T-helper 17 cell (primary cell): ENCODE data around the gene ROR2. TPM values are rescaled to one million over a fixed set of nuclear protein-coding genes. Genes with fewer than 3 reads are reported as not detected.
"Not testable (repeated sequence)": the region's sequence is repeated elsewhere in the genome, so short reads cannot be mapped to it uniquely, and the experiment has no call there.

ENCODE experiments used
- ATAC-seq: fragments of 150-1000 bp; cut with Tn5 transposase; 2 replicates; pipeline ENCODE4 v1.10.0; 2021; ENCODE audit warnings: mild to moderate bottlenecking, moderate library complexity
- DNase-seq, 3 donors: peaks; one replicate each; pipeline versions ENCODE4 v3.0.0 to v3.0.0-alpha.2; 2020 to 2021
- H3K9me3 ChIP-seq: one replicate; pipeline ENCODE4 v1.7.0; 2013; ENCODE audit warnings: low read length, mild to moderate bottlenecking; ENCODE audit not compliant: control insufficient read depth, poor library complexity, severe bottlenecking
- H3K27ac Mint-ChIP-seq: one replicate; pipeline ENCODE4 v1.8.0; 2022; ENCODE audit warnings: mild to moderate bottlenecking, moderate library complexity, mixed read lengths
- H3K27me3 Mint-ChIP-seq: one replicate; pipeline ENCODE4 v1.8.0; 2022; ENCODE audit warnings: mixed read lengths
- H3K36me3 Mint-ChIP-seq: one replicate; pipeline ENCODE4 v1.8.0; 2022; ENCODE audit warnings: low read depth, mixed read lengths
- H3K4me1 Mint-ChIP-seq: one replicate; pipeline ENCODE4 v1.8.0; 2022; ENCODE audit warnings: mild to moderate bottlenecking, mixed read lengths
- H3K4me3 Mint-ChIP-seq: one replicate; pipeline ENCODE4 v1.8.0; 2022; ENCODE audit warnings: mild to moderate bottlenecking, moderate library complexity, mixed read lengths
- total RNA-seq, 4 donors: library from RNA in 2 of 4; stranded (reverse) in 2 of 4; gene quantifications; one replicate each; pipeline ENCODE4 v1.2.3 and lab custom pipeline; 2022 to 2026

ROR2 gene
- total RNA-seq, 2 donors from 2014 or later: 0.22 to 0.37 TPM

DNA sequence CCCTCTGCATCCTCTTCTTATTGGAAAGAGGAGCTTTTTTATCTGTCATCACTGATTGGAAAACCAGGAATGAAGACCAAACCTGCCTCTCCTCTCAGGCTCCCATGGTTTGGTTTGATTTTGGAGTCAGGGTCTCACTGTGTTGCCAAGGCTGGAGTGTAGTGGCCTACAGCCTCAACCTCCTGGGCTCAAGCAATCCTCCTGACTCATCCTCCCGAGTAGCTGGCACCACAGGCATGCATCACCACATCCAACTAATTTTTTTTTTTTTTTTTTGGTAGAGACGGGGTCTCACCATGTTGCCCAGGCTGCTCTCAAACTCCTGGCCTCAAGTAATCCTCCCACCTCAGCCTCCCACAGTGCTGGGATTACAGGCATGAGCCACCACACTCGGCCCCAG lies 40.8 kb downstream of the ROR2 start:
- H3K4me1 Mint-ChIP-seq: peaks cover 11% of the 10 kb centered on the region
- not testable (repeated sequence) for H3K9me3 ChIP-seq, H3K27me3 Mint-ChIP-seq, ATAC-seq, H3K4me3 Mint-ChIP-seq, H3K27ac Mint-ChIP-seq, H3K36me3 Mint-ChIP-seq, DNase-seq

DNA sequence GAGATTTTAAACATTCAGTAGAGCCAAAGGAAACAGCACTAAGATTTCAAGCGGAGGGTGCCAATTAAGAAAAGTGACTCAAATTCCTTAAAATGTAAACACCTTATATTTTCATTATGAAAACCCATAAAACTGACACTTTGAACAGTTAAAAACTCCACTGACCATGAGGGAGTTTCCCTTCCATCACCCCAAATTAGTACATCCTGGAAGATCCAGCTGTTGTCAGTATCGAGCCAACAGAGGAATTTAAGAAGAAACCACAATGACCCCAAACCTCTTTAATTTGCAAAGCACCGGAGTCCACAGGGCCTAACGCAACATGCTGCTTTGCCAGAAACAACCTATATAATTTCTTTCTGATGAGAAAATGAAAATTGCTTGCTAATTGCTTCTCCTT lies 41.3 kb downstream of the ROR2 start:
- ATAC-seq (no peak), DNase-seq (no peak)
- no peak overlapping the region for H3K27ac Mint-ChIP-seq
- H3K36me3 Mint-ChIP-seq: no peaks in the 10 kb centered on the region
- no peaks in the 10 kb centered on the region for H3K27me3 Mint-ChIP-seq
- H3K4me1 Mint-ChIP-seq: peaks cover 11% of the 10 kb centered on the region
- H3K9me3 ChIP-seq: no peaks in the 10 kb centered on the region
- H3K4me3 Mint-ChIP-seq: no peak overlapping the region

DNA sequence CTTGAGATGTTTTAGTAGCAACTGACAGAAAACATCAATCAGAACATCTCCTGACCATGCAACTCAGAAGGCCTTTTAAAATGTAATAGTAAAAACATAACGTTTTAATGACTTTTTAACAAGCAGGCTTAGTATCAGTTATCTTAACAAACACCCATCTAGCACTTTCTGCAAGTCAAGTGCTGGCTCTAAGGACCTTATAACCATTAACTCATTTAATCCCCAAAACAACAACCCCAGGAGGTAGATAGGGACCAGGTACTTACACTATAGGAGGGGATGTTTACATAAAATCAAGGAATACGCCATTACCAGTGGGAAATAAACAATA lies 41.8 kb downstream of the ROR2 start:
- H3K9me3 ChIP-seq: no peaks in the 10 kb centered on the region
- H3K27ac Mint-ChIP-seq: no peak overlapping the region
- no peaks in the 10 kb centered on the region for H3K36me3 Mint-ChIP-seq
- H3K4me1 Mint-ChIP-seq: peaks cover 11% of the 10 kb centered on the region
- no peaks in the 10 kb centered on the region for H3K27me3 Mint-ChIP-seq
- H3K4me3 Mint-ChIP-seq: no peak overlapping the region
- ATAC-seq: no peak
- DNase-seq: no peak

DNA sequence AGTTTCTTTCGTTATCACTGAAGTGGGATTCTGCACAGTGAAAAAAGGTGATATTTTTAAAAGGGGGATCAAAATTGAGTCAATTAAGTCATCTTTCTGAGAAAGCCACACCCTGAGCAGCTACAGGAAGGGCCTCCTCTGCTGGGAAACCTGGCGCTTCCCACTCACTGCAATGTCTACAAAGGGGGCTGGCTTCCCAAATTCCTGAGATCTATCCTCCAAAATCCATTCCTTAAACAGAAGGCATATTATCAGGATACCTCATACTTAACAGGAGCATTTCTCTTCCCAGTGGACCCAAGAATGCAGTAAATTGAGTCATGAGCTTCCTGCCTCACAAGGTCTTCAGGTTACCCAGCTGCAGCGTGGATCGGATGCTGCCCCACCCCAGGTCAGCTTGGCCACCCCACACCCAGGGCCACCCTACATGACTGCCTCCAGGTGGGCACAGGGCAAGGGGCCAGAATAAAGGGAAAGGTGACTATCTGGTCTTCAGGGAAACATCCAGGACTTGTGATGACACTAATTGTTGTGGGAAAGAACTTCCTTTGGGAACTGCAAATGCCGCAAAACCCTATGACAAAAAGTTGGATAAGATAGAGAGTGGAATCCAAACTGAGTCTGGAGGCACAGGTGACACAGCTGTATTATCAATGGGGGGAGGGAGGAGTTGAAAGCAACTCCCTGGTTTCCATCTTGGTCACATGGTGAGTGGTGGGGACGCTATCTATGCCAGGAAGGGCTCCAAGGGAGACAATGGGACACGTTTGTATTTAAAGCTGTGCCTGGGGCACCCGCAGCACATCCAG lies 42.3 kb downstream of the ROR2 start:
- no peak for DNase-seq
- no peak for ATAC-seq
- peaks cover under 1% of the 10 kb centered on the region for H3K27me3 Mint-ChIP-seq
- H3K4me3 Mint-ChIP-seq: no peak overlapping the region
- peaks cover 11% of the 10 kb centered on the region for H3K4me1 Mint-ChIP-seq
- H3K9me3 ChIP-seq: no peaks in the 10 kb centered on the region
- peak overlapping the region; percentile 75 for H3K27ac Mint-ChIP-seq
- H3K36me3 Mint-ChIP-seq: no peaks in the 10 kb centered on the region

DNA sequence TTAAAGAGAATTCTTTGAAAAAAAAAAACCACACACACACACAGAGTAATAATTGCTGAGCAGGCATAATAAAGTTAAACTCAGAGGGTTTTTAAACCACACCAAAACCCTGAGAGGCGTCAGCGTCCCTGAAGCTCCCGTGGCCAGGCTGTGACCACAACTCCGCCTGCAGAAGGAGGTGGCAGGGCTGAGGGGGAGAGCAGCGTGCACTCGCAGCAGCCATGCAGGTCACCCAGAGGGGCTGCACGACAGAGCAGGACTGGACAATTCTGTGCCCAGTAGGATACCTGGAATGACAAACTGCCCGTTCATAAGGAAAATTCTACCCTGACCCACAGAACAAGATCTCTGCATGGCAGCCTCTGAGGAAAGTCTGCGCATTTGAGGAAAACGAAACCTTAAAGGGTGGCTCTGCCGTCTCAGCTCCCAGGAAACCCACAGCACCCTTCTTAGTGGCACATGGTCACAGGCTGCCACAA lies 44.0 kb downstream of the ROR2 start:
- H3K4me3 Mint-ChIP-seq: no peak overlapping the region
- H3K4me1 Mint-ChIP-seq: peaks cover 11% of the 10 kb centered on the region
- DNase-seq (peak in 1 of 3 donors; percentile 28), ATAC-seq (peak; percentile 95)
- H3K27me3 Mint-ChIP-seq: peaks cover 7% of the 10 kb centered on the region
- H3K27ac Mint-ChIP-seq: no peak overlapping the region
- H3K36me3 Mint-ChIP-seq: no peaks in the 10 kb centered on the region
- H3K9me3 ChIP-seq: no peaks in the 10 kb centered on the region

DNA sequence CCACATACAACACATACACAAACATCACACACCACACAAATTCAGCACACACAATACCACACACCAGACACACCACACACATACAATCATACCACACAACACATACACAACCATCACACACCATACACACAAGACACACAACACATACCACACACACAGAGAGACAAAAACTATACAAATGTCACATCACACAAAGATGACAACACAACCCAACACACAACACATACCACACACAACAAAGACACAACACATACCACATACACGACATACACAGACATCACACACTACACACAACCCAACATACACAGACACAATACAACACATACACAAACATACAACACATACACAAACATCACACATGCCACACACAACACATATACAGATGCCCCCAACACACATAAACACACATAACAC lies 44.8 kb downstream of the ROR2 start:
- no peak overlapping the region for H3K27ac Mint-ChIP-seq
- DNase-seq (no peak), ATAC-seq (no peak)
- H3K9me3 ChIP-seq: no peaks in the 10 kb centered on the region
- peaks cover 7% of the 10 kb centered on the region for H3K27me3 Mint-ChIP-seq
- H3K36me3 Mint-ChIP-seq: no peaks in the 10 kb centered on the region
- peaks cover 11% of the 10 kb centered on the region for H3K4me1 Mint-ChIP-seq
- no peak overlapping the region for H3K4me3 Mint-ChIP-seq

DNA sequence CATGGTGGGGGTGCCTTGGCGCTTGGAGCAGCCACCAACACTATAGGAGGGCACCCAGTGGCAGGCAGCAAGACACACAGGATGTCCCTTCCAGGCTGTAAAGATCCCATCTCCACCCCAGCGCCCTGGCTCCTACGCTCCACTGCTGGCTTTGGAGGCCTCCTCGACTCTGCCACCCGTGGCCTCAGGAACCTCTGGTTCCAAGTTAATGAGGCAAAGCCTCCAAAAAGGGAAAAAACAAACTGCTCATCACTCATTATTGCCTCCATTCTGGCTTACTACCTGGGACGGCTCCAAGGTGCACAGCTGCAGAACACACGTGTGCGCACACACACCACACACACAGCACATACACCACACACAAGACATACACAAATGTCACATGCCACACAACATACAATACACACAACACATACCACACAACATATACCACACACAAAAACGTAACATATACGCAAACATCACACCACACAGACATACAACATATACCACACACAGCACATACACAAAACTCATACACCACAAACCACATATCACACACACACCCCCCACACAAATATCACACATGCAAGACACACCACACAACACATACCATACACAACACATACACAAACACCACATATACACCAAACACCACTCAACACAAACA lies 45.3 kb downstream of the ROR2 start:
- no peaks in the 10 kb centered on the region for H3K9me3 ChIP-seq
- no peaks in the 10 kb centered on the region for H3K36me3 Mint-ChIP-seq
- DNase-seq (no peak), ATAC-seq (no peak)
- H3K4me1 Mint-ChIP-seq: peaks cover 11% of the 10 kb centered on the region
- H3K27me3 Mint-ChIP-seq: peaks cover 7% of the 10 kb centered on the region
- no peak overlapping the region for H3K27ac Mint-ChIP-seq
- H3K4me3 Mint-ChIP-seq: no peak overlapping the region

DNA sequence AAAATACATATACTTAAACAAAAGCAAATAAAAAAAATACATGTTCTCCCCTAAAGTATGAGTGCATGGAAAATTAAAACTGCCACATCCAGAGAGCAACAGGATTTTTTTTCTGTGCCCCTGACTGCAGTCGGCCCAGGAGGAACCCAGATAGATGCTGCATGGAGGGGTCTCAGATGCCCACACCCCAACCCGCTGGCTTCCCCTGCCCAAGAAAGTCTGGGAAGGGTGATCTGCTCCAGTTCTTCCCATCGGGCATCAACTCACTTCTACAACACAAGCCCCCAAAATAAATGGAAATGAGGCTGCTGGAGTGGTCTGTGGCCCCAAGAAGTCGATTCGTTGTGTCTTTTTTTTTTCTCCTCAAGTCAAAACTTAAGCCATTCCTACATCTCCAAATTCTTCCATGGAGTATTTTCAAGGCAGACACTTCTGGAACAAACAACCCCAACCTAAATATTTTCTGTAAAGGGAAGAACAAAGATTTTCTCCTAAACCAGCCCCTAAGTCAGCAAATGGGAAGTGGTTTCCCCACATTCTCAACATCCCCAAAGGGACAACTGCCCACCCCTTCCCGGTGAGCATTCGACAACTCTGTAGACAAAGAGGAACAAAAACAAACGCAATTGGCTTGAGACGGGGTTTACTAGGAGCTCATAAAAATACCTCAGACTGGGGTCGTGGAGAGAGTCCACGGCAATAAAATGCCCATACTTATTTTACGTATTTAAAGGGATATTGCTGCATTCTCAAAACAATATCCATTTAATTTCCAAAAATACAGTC lies 46.7 kb downstream of the ROR2 start:
- Mint-ChIP-seq H3K4me1 (peaks cover 11% of the 10 kb centered on the region), H3K27ac (no peak overlapping the region), H3K27me3 (peaks cover 12% of the 10 kb centered on the region), H3K4me3 (no peak overlapping the region), H3K36me3 (no peaks in the 10 kb centered on the region)
- DNase-seq (no peak), ATAC-seq (no peak)
- H3K9me3 ChIP-seq: no peaks in the 10 kb centered on the region

DNA sequence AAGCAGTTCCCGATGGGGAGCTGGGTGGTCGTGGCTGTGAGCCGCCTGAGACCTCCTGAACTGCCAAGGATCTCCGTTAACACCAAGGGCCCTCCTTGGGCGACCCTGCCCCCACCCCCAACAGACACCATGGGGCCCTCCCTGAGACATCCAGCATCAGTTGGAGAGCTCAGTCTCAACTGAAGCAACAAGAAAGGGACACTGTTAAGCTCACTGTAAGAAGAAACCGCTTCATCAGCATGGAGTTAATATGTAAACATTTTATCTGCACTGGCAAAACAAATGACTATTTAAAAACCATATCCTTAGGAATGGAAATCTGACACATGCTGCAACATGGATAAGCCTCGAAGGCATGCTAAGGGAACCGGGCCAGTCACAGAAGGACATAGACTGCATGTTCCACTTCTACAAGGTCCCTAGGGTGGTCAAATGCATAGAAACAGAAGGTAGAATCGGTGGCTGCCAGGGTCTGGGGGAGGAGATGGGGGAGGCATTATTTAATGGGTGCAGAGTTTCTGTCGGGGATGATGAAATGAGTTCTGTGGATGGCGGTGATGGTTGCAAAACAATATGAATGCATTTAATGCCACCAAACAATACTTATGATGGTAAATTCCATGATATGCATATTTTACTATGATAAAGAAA lies 47.4 kb downstream of the ROR2 start:
- Mint-ChIP-seq H3K36me3 (no peaks in the 10 kb centered on the region), H3K27ac (no peak overlapping the region), H3K27me3 (peaks cover 19% of the 10 kb centered on the region), H3K4me1 (peaks cover 11% of the 10 kb centered on the region), H3K4me3 (no peak overlapping the region)
- DNase-seq (no peak), ATAC-seq (no peak)
- H3K9me3 ChIP-seq: no peaks in the 10 kb centered on the region

DNA sequence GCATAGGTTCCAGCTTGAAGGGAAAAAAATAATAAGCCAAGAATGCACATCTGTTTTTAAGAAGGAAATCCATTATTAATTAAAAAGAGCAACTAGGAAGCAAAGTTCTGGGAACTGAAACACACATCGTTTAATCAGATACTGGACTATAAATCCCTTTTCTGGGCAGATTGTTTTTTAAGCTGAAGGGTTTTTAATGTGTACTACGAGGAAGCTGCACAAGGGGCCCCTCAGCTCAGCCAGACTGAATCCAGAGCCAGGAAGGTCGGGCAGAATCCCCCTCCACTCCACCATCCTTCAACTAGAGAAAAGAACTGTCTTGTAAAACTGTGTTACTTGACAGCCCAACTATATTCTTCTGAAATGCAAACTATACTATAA lies 49.2 kb downstream of the ROR2 start:
- no peaks in the 10 kb centered on the region for H3K9me3 ChIP-seq
- no peak for ATAC-seq
- Mint-ChIP-seq H3K36me3 (no peaks in the 10 kb centered on the region), H3K4me1 (no peaks in the 10 kb centered on the region), H3K27ac (no peak overlapping the region), H3K27me3 (peaks cover 31% of the 10 kb centered on the region), H3K4me3 (no peak overlapping the region)
- no peak for DNase-seq

DNA sequence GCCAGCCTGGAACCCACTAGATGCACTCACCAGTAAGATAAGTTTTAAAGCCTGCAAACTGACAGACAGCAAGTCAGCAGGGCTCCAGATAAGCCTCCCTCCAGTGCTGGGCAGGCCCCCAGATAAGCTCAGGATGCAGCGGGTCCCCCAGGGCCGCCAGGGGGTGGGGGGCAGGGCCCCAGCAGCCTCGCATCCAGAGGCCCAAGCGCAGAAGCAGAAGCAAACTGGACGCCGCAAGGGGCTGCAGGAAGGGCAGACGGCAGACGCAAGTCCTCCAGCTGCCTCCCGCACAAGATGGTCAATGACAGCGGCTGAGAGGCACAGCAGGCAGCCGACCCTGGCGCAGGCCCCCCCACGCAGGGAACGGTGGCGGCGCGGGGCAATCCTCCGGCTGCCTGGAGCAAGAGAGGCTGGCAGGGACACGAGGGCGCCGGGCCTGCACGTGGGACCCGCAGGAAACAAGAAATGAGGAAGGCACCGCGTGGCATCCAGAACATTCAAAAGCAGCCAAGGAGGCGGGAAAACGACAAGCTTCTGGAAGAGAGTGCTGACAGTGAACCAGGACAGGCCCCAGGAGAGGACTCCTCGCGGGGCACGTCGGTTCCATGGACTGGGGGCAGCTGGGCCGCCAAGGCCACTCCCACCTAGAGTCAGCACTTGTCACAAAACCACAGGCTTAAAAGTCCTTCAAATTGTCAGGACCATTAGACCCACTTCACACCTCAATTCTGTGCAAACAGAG lies 49.8 kb downstream of the ROR2 start:
- Mint-ChIP-seq H3K27ac (no peak overlapping the region), H3K4me3 (no peak overlapping the region), H3K36me3 (no peaks in the 10 kb centered on the region), H3K27me3 (peaks cover 31% of the 10 kb centered on the region), H3K4me1 (no peaks in the 10 kb centered on the region)
- no peak for ATAC-seq
- no peaks in the 10 kb centered on the region for H3K9me3 ChIP-seq
- no peak for DNase-seq

DNA sequence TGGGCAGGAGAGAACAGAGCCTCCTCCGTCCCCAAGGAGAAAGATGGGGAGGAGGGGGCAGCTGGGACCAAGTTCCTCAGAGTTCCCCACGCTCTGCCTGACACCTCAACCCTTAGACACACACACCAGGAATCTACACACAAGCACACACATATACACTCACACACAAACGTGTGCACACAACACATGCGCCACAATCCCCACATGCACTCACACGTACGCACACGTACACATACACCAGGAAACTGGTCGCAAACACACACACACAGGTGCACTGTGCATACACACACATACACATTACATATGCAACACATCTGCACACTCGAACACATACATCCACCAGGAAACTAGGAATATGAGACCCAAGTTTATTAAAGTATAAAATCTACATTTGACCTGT lies 50.4 kb downstream of the ROR2 start:
- H3K27ac Mint-ChIP-seq: no peak overlapping the region
- DNase-seq: no peak
- ATAC-seq: no peak
- no peaks in the 10 kb centered on the region for H3K36me3 Mint-ChIP-seq
- H3K27me3 Mint-ChIP-seq: peaks cover 38% of the 10 kb centered on the region
- no peaks in the 10 kb centered on the region for H3K9me3 ChIP-seq
- H3K4me3 Mint-ChIP-seq: no peak overlapping the region
- H3K4me1 Mint-ChIP-seq: no peaks in the 10 kb centered on the region
